ENCODE data around the gene RNF183. TPM values are rescaled to one million over a fixed set of nuclear protein-coding genes. Genes with fewer than 3 reads are reported as not detected.
A peak's percentile ranks its signal among the peaks of the same experiment; 100 is the strongest.

Gene RNF183
- total and polyA plus RNA-seq, 2 donors from 2014 or later = 3.6 to 8.1 TPM

- DNase-seq = peak in 4 of 5 donors; percentile 24 to 86 (median 56)
Observed at GRCh38 chr9:113299800-113300292, 3.3 kb downstream of the RNF183 start.

GRCh38 chr9:113298924-113299770 is 4.0 kb downstream of the RNF183 start:
- TF ChIP-seq CTCF (IDR thresholded peaks at IDR 0.05; ENCODE audit: borderline replicate concordance, extremely low read depth, insufficient read depth) = no peak
- Histone ChIP-seq H3K27me3 (ENCODE audit: control insufficient read depth, insufficient read depth, low read length) (no peaks in the 10 kb centered on the region), H3K9me3 (ENCODE audit: control insufficient read depth in 2 of 3, insufficient read depth in 1 of 3, low read length in 3 of 3) (no peaks in the 10 kb centered on the region), H3K36me3 (ENCODE audit: control insufficient read depth in 2 of 3, insufficient read depth in 3 of 3, low read length in 3 of 3) (no peaks in the 10 kb centered on the region), H3K27ac (ENCODE audit: low read depth in 2 of 2, low read length in 2 of 2) (no peak overlapping the region), H3K9ac (ENCODE audit: low read length in 3 of 3) (no peak overlapping the region), H3K4me3 (ENCODE audit: low read length in 3 of 3) (no peak overlapping the region), H3K4me1 (ENCODE audit: control insufficient read depth in 2 of 3, insufficient read depth in 2 of 3, low read depth in 1 of 3, low read length in 3 of 3) (peaks cover 0 to 2% (median 0%) of the 10 kb centered on the region in 3 donors)
- FAIRE-seq (no peak), DNase-seq (peak in 4 of 5 donors; percentile 45 to 70 (median 47))
- intact Hi-C loops (cut with DNase I) = no loop called here

More at GRCh38 chr9:113299800-113300292, 3.3 kb downstream of the RNF183 start:
- no peak for TF ChIP-seq CTCF (IDR thresholded peaks at IDR 0.05; ENCODE audit: borderline replicate concordance, extremely low read depth, insufficient read depth)
- Histone ChIP-seq H3K36me3 (ENCODE audit: control insufficient read depth in 2 of 3, insufficient read depth in 3 of 3, low read length in 3 of 3) (no peaks in the 10 kb centered on the region), H3K9ac (ENCODE audit: low read length in 3 of 3) (no peak overlapping the region), H3K27me3 (ENCODE audit: control insufficient read depth, insufficient read depth, low read length) (no peaks in the 10 kb centered on the region), H3K4me1 (ENCODE audit: control insufficient read depth in 2 of 3, insufficient read depth in 2 of 3, low read depth in 1 of 3, low read length in 3 of 3) (peaks cover 0 to 2% (median 0%) of the 10 kb centered on the region in 3 donors), H3K9me3 (ENCODE audit: control insufficient read depth in 2 of 3, insufficient read depth in 1 of 3, low read length in 3 of 3) (no peaks in the 10 kb centered on the region), H3K27ac (ENCODE audit: low read depth in 2 of 2, low read length in 2 of 2) (no peak overlapping the region), H3K4me3 (ENCODE audit: low read length in 3 of 3) (no peak overlapping the region)
- intact Hi-C loops (cut with DNase I) = no loop called here
- FAIRE-seq = no peak

GRCh38 chr9:113298311-113298710 is 4.9 kb downstream of the RNF183 start:
- Histone ChIP-seq H3K9ac (ENCODE audit: low read length in 3 of 3) (no peak overlapping the region), H3K4me1 (ENCODE audit: control insufficient read depth in 2 of 3, insufficient read depth in 2 of 3, low read depth in 1 of 3, low read length in 3 of 3) (peaks cover 0 to 2% (median 0%) of the 10 kb centered on the region in 3 donors), H3K36me3 (ENCODE audit: control insufficient read depth in 2 of 3, insufficient read depth in 3 of 3, low read length in 3 of 3) (no peaks in the 10 kb centered on the region), H3K27ac (ENCODE audit: low read depth in 2 of 2, low read length in 2 of 2) (no peak overlapping the region), H3K9me3 (ENCODE audit: control insufficient read depth in 2 of 3, insufficient read depth in 1 of 3, low read length in 3 of 3) (no peaks in the 10 kb centered on the region), H3K27me3 (ENCODE audit: control insufficient read depth, insufficient read depth, low read length) (no peaks in the 10 kb centered on the region), H3K4me3 (ENCODE audit: low read length in 3 of 3) (no peak overlapping the region)
- TF ChIP-seq CTCF (IDR thresholded peaks at IDR 0.05; ENCODE audit: borderline replicate concordance, extremely low read depth, insufficient read depth) = no peak
- no peak for DNase-seq
- FAIRE-seq = no peak
- intact Hi-C loops (cut with DNase I) = no loop called here

All from kidney (tissue), 14 donors.